Gastrocnemius medialis (tissue), 4 donors: Measurements from ENCODE around the gene SLC17A4. TPM values are rescaled to one million over a fixed set of nuclear protein-coding genes. Genes with fewer than 3 reads are reported as not detected.

Source experiments
- ATAC-seq, 2 donors: fragments of 150-250 bp; one replicate each; pipeline ENCODE4 v1.9.1; 2016
- DNase-seq, 2 donors: peaks; one replicate each; pipeline ENCODE4 v3.0.0-alpha.2; 2019
- H3K27ac ChIP-seq, 4 donors: fragments of 200-600 bp; sonication (generic); 1 replicate in 1 of 4; 2 replicates in 3 of 4; pipeline ENCODE4 v1.5.1; 2016 to 2018; ENCODE audit warnings: mild to moderate bottlenecking in 2 of 4, moderate library complexity in 1 of 4
- H3K27me3 ChIP-seq, 3 donors: fragments of 200-600 bp; sonication (generic) in 2 of 3; 1 replicate in 1 of 3; 2 replicates in 2 of 3; pipeline versions ENCODE4 v1.5.1 to v1.6.0; 2016 to 2019; ENCODE audit warnings: mild to moderate bottlenecking in 1 of 3, moderate library complexity in 1 of 3
- H3K36me3 ChIP-seq, 2 donors: fragments of 200-600 bp; sonication (generic) in 1 of 2; one replicate each; pipeline ENCODE4 v1.5.1; 2017 to 2018
- H3K4me1 ChIP-seq, 2 donors: fragments of 200-600 bp; sonication (generic) in 1 of 2; one replicate each; pipeline ENCODE4 v1.5.1; 2016 to 2017; ENCODE audit warnings: mild to moderate bottlenecking in 2 of 2
- H3K4me3 ChIP-seq, 4 donors: fragments of 200-600 bp; sonication (generic) in 3 of 4; 1 replicate in 1 of 4; 2 replicates in 3 of 4; pipeline ENCODE4 v1.5.1; 2016 to 2019; ENCODE audit warnings: mild to moderate bottlenecking in 2 of 4
- H3K9me3 ChIP-seq, 3 donors: fragments of 200-600 bp; sonication (generic) in 2 of 3; 1 replicate in 1 of 3; 2 replicates in 2 of 3; pipeline ENCODE4 v1.5.1; 2016 to 2019
- CTCF ChIP-seq, 5 experiments: fragments of 450-650 bp in 3 of 5; fragments of 200-600 bp in 2 of 5; sonication (generic) in 2 of 5; IDR thresholded peaks in 4 of 5; conservative IDR thresholded peaks in 1 of 5; 1 replicate in 4 of 5; 2 replicates in 1 of 5; pipeline ENCODE4 v1.5.1; 2016 to 2019; ENCODE audit warnings: antibody characterized with exemption in 5 of 5, mild to moderate bottlenecking in 3 of 5, moderate library complexity in 3 of 5
- POLR2A ChIP-seq, 2 donors: fragments of 450-650 bp; IDR thresholded peaks; one replicate each; pipeline ENCODE4 v1.6.1; 2017; ENCODE audit warnings: antibody characterized with exemption in 2 of 2, mild to moderate bottlenecking in 2 of 2, moderate library complexity in 2 of 2
- in situ Hi-C, 4 donors: fragments of 200-750 bp; cut with MboI; loops; one replicate each; pipeline versions ENCODE4 v1.15.0 to v1.8.0; 2017; ENCODE audit warnings: low sequenced_read_pairs in 4 of 4
- intact Hi-C: fragments of 100-400 bp; cut with DNase I; formaldehyde crosslinking; loops from one replicate; pipeline ENCODE4 v1.15.1; 2023; ENCODE audit warnings: low total_unique reads
- total RNA-seq, 4 donors: library from RNA; depleted of rRNA; stranded (reverse); fragments of >200 nt; gene quantifications; one replicate each; pipeline versions ENCODE4 v1.1.0 to v1.2.3, GENCODE V29; 2016

The SLC17A4 gene
- total RNA-seq, 4 donors from 2014 or later, result 0.12 TPM; not detected in 3

GRCh38 chr6:25816252-25816651 lies 61.7 kb downstream of the SLC17A4 start:
- TF ChIP-seq POLR2A (IDR thresholded peaks at IDR 0.05) (no peak), CTCF (IDR thresholded peaks at IDR 0.05 in 4 of 5, conservative IDR thresholded peaks at IDR 0.05 in 1 of 5) (no peak)
- H3K9me3 ChIP-seq, result no peaks in the 10 kb centered on the region
- no peak overlapping the region for H3K4me3 ChIP-seq
- in situ Hi-C loops (no loop called here), intact Hi-C loops (no loop called here)
- H3K36me3 ChIP-seq, result no peaks in the 10 kb centered on the region
- DNase-seq (no peak), ATAC-seq (no peak)
- no peak overlapping the region for H3K27ac ChIP-seq
- H3K4me1 ChIP-seq, result no peaks in the 10 kb centered on the region
- H3K27me3 ChIP-seq, result no peaks in the 10 kb centered on the region

- in situ Hi-C loops, result no loop called here
These were observed 66.8 kb downstream of the SLC17A4 start for GRCh38 chr6:25821341-25821740.

GRCh38 chr6:25829375-25829774 lies 74.8 kb downstream of the SLC17A4 start:
- Histone ChIP-seq H3K36me3 (no peaks in the 10 kb centered on the region), H3K4me3 (no peak overlapping the region), H3K27ac (no peak overlapping the region), H3K4me1 (no peaks in the 10 kb centered on the region), H3K9me3 (no peaks in the 10 kb centered on the region), H3K27me3 (no peaks in the 10 kb centered on the region)
- in situ Hi-C loops (no loop called here), intact Hi-C loops (no loop called here)
- TF ChIP-seq POLR2A (IDR thresholded peaks at IDR 0.05) (no peak), CTCF (IDR thresholded peaks at IDR 0.05 in 4 of 5, conservative IDR thresholded peaks at IDR 0.05 in 1 of 5) (no peak)
- ATAC-seq (no peak), DNase-seq (no peak)

More at GRCh38 chr6:25821341-25821740, 66.8 kb downstream of the SLC17A4 start:
- H3K4me1 ChIP-seq, result no peaks in the 10 kb centered on the region
- no peak for TF ChIP-seq CTCF (IDR thresholded peaks at IDR 0.05 in 4 of 5, conservative IDR thresholded peaks at IDR 0.05 in 1 of 5)
- no peak for TF ChIP-seq POLR2A (IDR thresholded peaks at IDR 0.05)
- no peak for ATAC-seq
- H3K36me3 ChIP-seq, result no peaks in the 10 kb centered on the region
- no peak for DNase-seq
- H3K27me3 ChIP-seq, result no peaks in the 10 kb centered on the region
- H3K4me3 ChIP-seq, result no peak overlapping the region
- intact Hi-C loops, result no loop called here
- H3K9me3 ChIP-seq, result no peaks in the 10 kb centered on the region
- no peak overlapping the region for H3K27ac ChIP-seq

GRCh38 chr6:25830458-25830857 lies 75.9 kb downstream of the SLC17A4 start:
- no peak for ATAC-seq
- in situ Hi-C loops, result no loop called here
- H3K4me1 ChIP-seq, result no peaks in the 10 kb centered on the region

More at GRCh38 chr6:25830458-25830857, 75.9 kb downstream of the SLC17A4 start:
- H3K27ac ChIP-seq, result no peak overlapping the region
- intact Hi-C loops, result no loop called here
- DNase-seq, result no peak
- H3K36me3 ChIP-seq, result no peaks in the 10 kb centered on the region
- H3K4me3 ChIP-seq, result no peak overlapping the region
- no peaks in the 10 kb centered on the region for H3K27me3 ChIP-seq
- TF ChIP-seq CTCF (IDR thresholded peaks at IDR 0.05 in 4 of 5, conservative IDR thresholded peaks at IDR 0.05 in 1 of 5) (no peak), POLR2A (IDR thresholded peaks at IDR 0.05) (no peak)
- no peaks in the 10 kb centered on the region for H3K9me3 ChIP-seq

Other genes starting within 250 kb of the SLC17A4 start
- gene SCGN, start 102.5 kb upstream of the SLC17A4 start, total RNA-seq, result not detected
- not detected for gene SLC17A1, start 77.3 kb downstream of the SLC17A4 start, total RNA-seq
- gene SLC17A3, start 119.5 kb downstream of the SLC17A4 start, total RNA-seq, result under 1 TPM in 1 of 4 donors, not detected in 3; 0.22 TPM
- under 1 TPM in 1 of 4 donors, not detected in 3; 0.11 TPM for gene SLC17A2, start 175.9 kb downstream of the SLC17A4 start, total RNA-seq
- 1 to 10 TPM; 2.2 to 6.7 (median 4.6) TPM for gene TRIM38, start 208.1 kb downstream of the SLC17A4 start, total RNA-seq